Measurements from ENCODE around the gene DUSP28.

DUSP28 gene, protein sequence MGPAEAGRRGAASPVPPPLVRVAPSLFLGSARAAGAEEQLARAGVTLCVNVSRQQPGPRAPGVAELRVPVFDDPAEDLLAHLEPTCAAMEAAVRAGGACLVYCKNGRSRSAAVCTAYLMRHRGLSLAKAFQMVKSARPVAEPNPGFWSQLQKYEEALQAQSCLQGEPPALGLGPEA

DNA sequence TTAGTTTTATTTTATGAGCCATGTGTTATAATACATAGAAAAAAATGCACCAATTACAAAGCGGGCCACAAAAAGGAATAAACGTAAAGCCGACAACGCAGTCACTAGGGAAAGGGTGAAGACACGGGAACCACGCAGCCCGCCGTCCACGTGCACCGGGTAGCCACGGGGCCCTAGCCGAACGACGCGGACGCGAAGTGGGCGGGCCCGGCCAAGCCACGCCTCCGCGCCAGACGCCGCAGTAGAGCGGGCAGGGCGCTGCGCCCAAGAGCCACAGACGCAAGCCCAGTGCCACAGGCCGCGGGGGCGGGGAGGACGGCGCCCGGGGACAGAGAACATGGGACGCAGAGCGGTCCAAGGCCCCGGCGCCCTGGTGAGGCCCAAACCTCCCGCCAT is at the start of gene DUSP28:
Gene DUSP28 (plus strand): TSS at position 274 of the 396 bp plus-strand sequence. CDS start 328 bp downstream, outside the sequence.
- TF ChIP-seq, protein P1, sequence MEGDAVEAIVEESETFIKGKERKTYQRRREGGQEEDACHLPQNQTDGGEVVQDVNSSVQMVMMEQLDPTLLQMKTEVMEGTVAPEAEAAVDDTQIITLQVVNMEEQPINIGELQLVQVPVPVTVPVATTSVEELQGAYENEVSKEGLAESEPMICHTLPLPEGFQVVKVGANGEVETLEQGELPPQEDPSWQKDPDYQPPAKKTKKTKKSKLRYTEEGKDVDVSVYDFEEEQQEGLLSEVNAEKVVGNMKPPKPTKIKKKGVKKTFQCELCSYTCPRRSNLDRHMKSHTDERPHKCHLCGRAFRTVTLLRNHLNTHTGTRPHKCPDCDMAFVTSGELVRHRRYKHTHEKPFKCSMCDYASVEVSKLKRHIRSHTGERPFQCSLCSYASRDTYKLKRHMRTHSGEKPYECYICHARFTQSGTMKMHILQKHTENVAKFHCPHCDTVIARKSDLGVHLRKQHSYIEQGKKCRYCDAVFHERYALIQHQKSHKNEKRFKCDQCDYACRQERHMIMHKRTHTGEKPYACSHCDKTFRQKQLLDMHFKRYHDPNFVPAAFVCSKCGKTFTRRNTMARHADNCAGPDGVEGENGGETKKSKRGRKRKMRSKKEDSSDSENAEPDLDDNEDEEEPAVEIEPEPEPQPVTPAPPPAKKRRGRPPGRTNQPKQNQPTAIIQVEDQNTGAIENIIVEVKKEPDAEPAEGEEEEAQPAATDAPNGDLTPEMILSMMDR (conservative IDR thresholded peaks at IDR 0.05) = no peak
- peak within 1 kb of the TSS; percentile 98 for H3K27ac ChIP-seq

DNA sequence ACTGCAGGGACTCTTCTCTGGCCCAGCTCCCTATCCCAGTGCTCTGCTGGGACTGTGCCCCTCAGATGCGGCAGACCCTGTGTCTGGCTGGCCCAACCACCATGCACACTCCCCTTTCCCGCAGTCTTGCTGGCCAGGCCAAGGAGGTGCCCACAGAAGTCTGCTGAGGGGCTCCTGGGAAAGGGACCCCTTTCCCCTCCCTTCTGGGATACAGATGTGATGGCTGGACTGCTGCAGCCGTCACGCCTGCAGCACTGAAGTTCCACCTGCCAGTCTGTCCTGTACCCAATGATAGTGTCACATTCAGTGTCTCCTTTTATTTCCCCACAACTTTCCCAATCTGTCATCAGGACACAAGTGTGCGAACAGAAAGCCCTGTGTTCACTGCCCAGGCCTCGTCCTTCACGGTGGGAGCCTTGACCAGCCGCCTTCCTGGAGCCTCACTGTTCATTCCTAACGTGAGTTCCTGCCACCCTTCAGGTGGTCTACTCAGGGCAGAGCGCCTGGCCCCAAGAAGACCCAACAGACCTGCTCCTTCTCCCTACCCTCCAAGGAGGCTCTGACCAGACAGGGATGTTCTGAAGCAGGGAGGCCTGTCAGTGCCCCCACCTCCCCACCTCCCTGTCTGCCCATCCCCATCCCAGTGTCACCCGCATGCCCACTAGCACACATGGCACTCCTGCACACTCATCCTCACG is 49.5 kb upstream of the DUSP28 start:
- TF ChIP-seq, protein P1 (conservative IDR thresholded peaks at IDR 0.05) = no peak
- no peak overlapping the region for H3K27ac ChIP-seq

DNA sequence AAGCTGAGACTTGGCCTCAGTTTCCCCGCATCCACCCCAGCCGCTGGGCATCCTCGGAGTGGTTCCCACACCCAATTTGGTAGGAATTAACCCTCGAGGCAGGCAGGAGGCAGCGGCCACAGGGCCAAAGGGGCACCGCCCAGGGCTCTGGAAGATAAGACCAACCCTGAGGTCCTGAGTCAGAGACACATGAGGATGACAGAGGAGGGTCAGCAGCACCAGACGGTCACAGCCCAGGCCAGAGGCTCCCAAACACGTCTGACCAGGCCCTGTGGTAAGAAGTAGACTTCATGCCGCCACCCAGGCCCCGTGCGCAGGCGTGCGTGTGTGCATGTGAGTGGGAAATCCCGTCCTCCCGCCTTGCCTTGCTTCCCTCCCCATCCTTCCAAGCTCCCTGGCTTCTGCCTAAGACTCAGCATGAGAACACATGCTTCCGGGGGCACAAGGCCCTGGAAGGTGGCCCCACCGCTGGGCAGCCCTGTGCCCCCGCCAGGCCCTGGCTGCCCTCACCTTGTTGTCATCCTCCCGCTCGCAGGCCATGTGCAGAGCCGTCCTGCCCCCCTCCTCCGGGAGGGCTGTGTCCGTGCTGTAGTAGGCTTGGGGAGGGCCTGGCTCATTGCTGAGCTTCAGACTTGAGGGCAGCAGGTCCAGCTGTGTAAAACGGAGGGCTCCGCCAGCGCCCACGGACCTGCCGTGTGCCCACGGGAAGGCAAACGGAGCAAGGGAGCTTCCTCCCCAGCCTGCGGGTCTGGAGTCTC is 48.6 kb upstream of the DUSP28 start:
- H3K27ac ChIP-seq = no peak overlapping the region
- TF ChIP-seq, protein P1 (conservative IDR thresholded peaks at IDR 0.05) = no peak

DNA sequence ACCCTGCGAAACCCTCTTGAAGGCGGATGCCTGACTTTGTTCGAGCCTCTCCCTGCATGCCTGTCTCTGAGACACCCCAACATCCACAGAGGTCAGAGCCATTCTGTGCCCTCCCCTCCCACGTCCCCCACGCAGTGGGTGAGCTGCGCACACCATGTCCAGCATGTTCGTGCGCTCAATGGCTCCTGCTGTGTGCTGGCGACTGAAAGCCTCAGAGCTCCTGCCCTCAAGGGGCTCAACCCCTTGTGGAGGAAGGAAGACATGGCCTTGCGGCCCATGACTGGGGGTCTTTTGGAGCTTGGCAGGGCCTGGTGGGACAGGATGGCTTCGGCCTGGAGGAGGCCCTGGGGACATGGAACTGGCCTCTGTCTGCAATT is 48.1 kb upstream of the DUSP28 start:
- TF ChIP-seq, protein P1 (conservative IDR thresholded peaks at IDR 0.05) = no peak

DNA sequence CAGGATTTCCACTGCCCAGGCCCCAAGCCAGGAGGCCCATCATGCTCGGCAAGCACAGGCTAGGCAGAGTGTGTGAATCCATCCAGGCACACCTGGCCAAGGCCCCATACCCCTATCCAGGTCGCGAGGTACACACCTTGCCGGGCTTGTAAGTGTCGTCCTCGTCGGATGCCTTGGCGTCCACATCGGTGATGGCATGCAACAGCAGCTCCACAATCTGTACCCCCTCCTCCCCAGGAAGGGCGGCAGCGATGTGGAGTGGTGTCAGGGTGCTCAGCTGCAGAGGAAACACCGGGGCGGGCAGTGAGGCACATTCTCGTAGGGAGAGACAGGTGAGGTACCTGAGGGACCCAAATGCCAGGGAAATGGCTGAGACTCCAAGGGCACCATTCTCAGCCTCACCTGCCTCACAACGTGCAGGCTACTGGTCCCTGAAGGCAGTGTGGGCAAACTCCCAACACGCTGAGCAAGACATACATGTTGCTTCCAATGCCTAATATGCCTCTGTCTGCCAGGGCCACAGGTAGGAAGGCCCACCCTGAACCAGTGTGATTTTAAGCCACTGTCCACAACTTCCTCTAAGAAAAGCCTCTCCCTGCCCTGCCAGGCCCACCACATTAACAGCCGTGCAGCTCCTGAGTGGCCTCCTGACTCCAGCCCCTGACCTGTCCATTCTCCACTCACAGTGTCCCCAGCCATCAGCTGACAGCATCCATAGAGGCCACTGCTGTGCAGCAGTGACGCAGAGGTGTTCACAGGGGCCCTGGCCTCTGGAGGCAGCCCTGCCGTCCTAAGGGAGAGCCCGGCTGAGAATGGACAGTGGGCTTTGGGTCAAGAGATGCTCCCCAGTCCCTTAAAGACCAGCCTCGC is 47.3 kb upstream of the DUSP28 start:
- H3K27ac ChIP-seq = no peak overlapping the region
- TF ChIP-seq, protein P1 (conservative IDR thresholded peaks at IDR 0.05) = no peak

More for the DNA sequence above, 48.1 kb upstream of the DUSP28 start:
- no peak overlapping the region for H3K27ac ChIP-seq

DNA sequence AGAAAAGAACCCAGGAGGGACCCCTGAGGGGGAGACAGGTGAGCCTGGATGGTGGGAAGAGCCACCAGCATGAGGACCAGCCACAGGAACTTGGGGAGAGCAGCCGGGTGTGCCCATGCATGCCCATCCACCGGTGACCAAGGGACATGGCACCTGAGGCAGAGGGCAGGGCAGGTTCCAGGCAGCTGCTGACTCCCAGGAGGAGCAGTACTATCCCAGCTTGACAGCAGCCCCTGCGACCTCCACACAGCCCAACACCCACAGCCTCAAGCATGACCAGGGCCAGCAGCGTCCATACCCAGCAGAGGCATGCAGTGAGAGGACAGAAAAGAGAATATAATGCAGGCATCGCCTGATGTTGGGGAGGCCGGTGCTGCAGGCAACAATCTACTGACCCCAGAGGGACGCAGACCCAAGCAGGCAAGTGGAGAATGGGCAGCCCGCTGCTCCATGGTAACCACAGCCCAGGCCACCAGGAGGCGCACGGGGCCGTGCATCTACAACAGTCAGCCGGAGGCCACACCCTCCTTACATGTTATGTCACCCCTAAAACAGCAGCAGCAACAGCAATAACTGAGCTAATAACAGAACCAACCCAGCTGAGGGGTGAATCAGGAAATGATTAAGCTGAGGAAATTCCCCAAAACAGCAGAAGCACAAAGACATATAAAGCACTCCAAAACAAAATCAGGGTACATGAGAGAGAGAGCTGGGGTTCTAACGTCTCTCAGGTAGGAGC is 46.4 kb upstream of the DUSP28 start:
- no peak overlapping the region for H3K27ac ChIP-seq
- TF ChIP-seq, protein P1 (conservative IDR thresholded peaks at IDR 0.05) = peak; percentile 47
